ENCODE data around the gene CCDC102A.

Gene CCDC102A

GRCh38 chr16:57564571-57565270, 28.4 kb upstream of the CCDC102A start:
- Histone ChIP-seq H3K9ac (ENCODE audit: low read depth in 1 of 2, low read length in 2 of 2) (no peak overlapping the region), H3K27me3 (ENCODE audit: control insufficient read depth in 2 of 2, insufficient read depth in 2 of 2, low read length in 2 of 2) (no peaks in the 10 kb centered on the region)

GRCh38 chr16:57563761-57564160, 27.4 kb upstream of the CCDC102A start:
- H3K36me3 ChIP-seq (ENCODE audit: control insufficient read depth in 2 of 2, insufficient read depth in 2 of 2, low read length in 2 of 2) = peaks cover 0 to 10% of the 10 kb centered on the region in 2 donors
- no peak overlapping the region for H3K4me3 ChIP-seq (ENCODE audit: low read length in 2 of 2)
- H3K4me1 ChIP-seq (ENCODE audit: control insufficient read depth in 2 of 2, insufficient read depth in 2 of 2, low read length in 2 of 2) = no peaks in the 10 kb centered on the region
- no peaks in the 10 kb centered on the region for H3K9me3 ChIP-seq (ENCODE audit: control insufficient read depth in 2 of 2, low read length in 2 of 2)
- peaks cover 0 to 3% of the 10 kb centered on the region in 2 donors for H3K27me3 ChIP-seq (ENCODE audit: control insufficient read depth in 2 of 2, insufficient read depth in 2 of 2, low read length in 2 of 2)
- no peak overlapping the region for H3K27ac ChIP-seq (ENCODE audit: low read depth in 2 of 2, low read length in 2 of 2)
- H3K9ac ChIP-seq (ENCODE audit: low read depth in 1 of 2, low read length in 2 of 2) = no peak overlapping the region

More at GRCh38 chr16:57564571-57565270, 28.4 kb upstream of the CCDC102A start:
- Histone ChIP-seq H3K36me3 (ENCODE audit: control insufficient read depth in 2 of 2, insufficient read depth in 2 of 2, low read length in 2 of 2) (peaks cover 0 to 16% of the 10 kb centered on the region in 2 donors), H3K27ac (ENCODE audit: low read depth in 2 of 2, low read length in 2 of 2) (no peak overlapping the region), H3K4me3 (ENCODE audit: low read length in 2 of 2) (no peak overlapping the region), H3K9me3 (ENCODE audit: control insufficient read depth in 2 of 2, low read length in 2 of 2) (no peaks in the 10 kb centered on the region), H3K4me1 (ENCODE audit: control insufficient read depth in 2 of 2, insufficient read depth in 2 of 2, low read length in 2 of 2) (no peaks in the 10 kb centered on the region)

GRCh38 chr16:57563487-57563750, 27.0 kb upstream of the CCDC102A start:
- H3K36me3 ChIP-seq (ENCODE audit: control insufficient read depth in 2 of 2, insufficient read depth in 2 of 2, low read length in 2 of 2) = peaks cover 0 to 7% of the 10 kb centered on the region in 2 donors
- H3K9me3 ChIP-seq (ENCODE audit: control insufficient read depth in 2 of 2, low read length in 2 of 2) = no peaks in the 10 kb centered on the region
- H3K4me1 ChIP-seq (ENCODE audit: control insufficient read depth in 2 of 2, insufficient read depth in 2 of 2, low read length in 2 of 2) = no peaks in the 10 kb centered on the region
- no peak overlapping the region for H3K4me3 ChIP-seq (ENCODE audit: low read length in 2 of 2)
- peaks cover 0 to 3% of the 10 kb centered on the region in 2 donors for H3K27me3 ChIP-seq (ENCODE audit: control insufficient read depth in 2 of 2, insufficient read depth in 2 of 2, low read length in 2 of 2)
- no peak overlapping the region for H3K27ac ChIP-seq (ENCODE audit: low read depth in 2 of 2, low read length in 2 of 2)
- H3K9ac ChIP-seq (ENCODE audit: low read depth in 1 of 2, low read length in 2 of 2) = no peak overlapping the region

GRCh38 chr16:57562669-57563486, 26.5 kb upstream of the CCDC102A start:
- Histone ChIP-seq H3K4me1 (ENCODE audit: control insufficient read depth in 2 of 2, insufficient read depth in 2 of 2, low read length in 2 of 2) (no peaks in the 10 kb centered on the region), H3K4me3 (ENCODE audit: low read length in 2 of 2) (no peak overlapping the region), H3K27ac (ENCODE audit: low read depth in 2 of 2, low read length in 2 of 2) (no peak overlapping the region), H3K27me3 (ENCODE audit: control insufficient read depth in 2 of 2, insufficient read depth in 2 of 2, low read length in 2 of 2) (peaks cover 0 to 3% of the 10 kb centered on the region in 2 donors), H3K9ac (ENCODE audit: low read depth in 1 of 2, low read length in 2 of 2) (no peak overlapping the region), H3K9me3 (ENCODE audit: control insufficient read depth in 2 of 2, low read length in 2 of 2) (no peaks in the 10 kb centered on the region), H3K36me3 (ENCODE audit: control insufficient read depth in 2 of 2, insufficient read depth in 2 of 2, low read length in 2 of 2) (peaks cover 0 to 6% of the 10 kb centered on the region in 2 donors)

GRCh38 chr16:57562066-57562465, 25.7 kb upstream of the CCDC102A start:
- Histone ChIP-seq H3K27me3 (ENCODE audit: control insufficient read depth in 2 of 2, insufficient read depth in 2 of 2, low read length in 2 of 2) (peaks cover 0 to 3% of the 10 kb centered on the region in 2 donors), H3K4me3 (ENCODE audit: low read length in 2 of 2) (no peak overlapping the region), H3K27ac (ENCODE audit: low read depth in 2 of 2, low read length in 2 of 2) (no peak overlapping the region), H3K9ac (ENCODE audit: low read depth in 1 of 2, low read length in 2 of 2) (no peak overlapping the region), H3K4me1 (ENCODE audit: control insufficient read depth in 2 of 2, insufficient read depth in 2 of 2, low read length in 2 of 2) (no peaks in the 10 kb centered on the region), H3K36me3 (ENCODE audit: control insufficient read depth in 2 of 2, insufficient read depth in 2 of 2, low read length in 2 of 2) (peaks cover 0 to 6% of the 10 kb centered on the region in 2 donors), H3K9me3 (ENCODE audit: control insufficient read depth in 2 of 2, low read length in 2 of 2) (no peaks in the 10 kb centered on the region)

GRCh38 chr16:57559072-57559790, 22.9 kb upstream of the CCDC102A start:
- no peak overlapping the region for H3K27ac ChIP-seq (ENCODE audit: low read depth in 2 of 2, low read length in 2 of 2)
- no peak overlapping the region for H3K4me3 ChIP-seq (ENCODE audit: low read length in 2 of 2)
- H3K27me3 ChIP-seq (ENCODE audit: control insufficient read depth in 2 of 2, insufficient read depth in 2 of 2, low read length in 2 of 2) = peaks cover 0 to 3% of the 10 kb centered on the region in 2 donors
- H3K9me3 ChIP-seq (ENCODE audit: control insufficient read depth in 2 of 2, low read length in 2 of 2) = no peaks in the 10 kb centered on the region
- peaks cover 0 to 3% of the 10 kb centered on the region in 2 donors for H3K36me3 ChIP-seq (ENCODE audit: control insufficient read depth in 2 of 2, insufficient read depth in 2 of 2, low read length in 2 of 2)
- no peak overlapping the region for H3K9ac ChIP-seq (ENCODE audit: low read depth in 1 of 2, low read length in 2 of 2)
- no peaks in the 10 kb centered on the region for H3K4me1 ChIP-seq (ENCODE audit: control insufficient read depth in 2 of 2, insufficient read depth in 2 of 2, low read length in 2 of 2)

- H3K4me1 ChIP-seq (ENCODE audit: control insufficient read depth in 2 of 2, insufficient read depth in 2 of 2, low read length in 2 of 2) = no peaks in the 10 kb centered on the region
- H3K27ac ChIP-seq (ENCODE audit: low read depth in 2 of 2, low read length in 2 of 2) = no peak overlapping the region
- H3K27me3 ChIP-seq (ENCODE audit: control insufficient read depth in 2 of 2, insufficient read depth in 2 of 2, low read length in 2 of 2) = peaks cover 0 to 3% of the 10 kb centered on the region in 2 donors
- H3K9me3 ChIP-seq (ENCODE audit: control insufficient read depth in 2 of 2, low read length in 2 of 2) = no peaks in the 10 kb centered on the region
- no peaks in the 10 kb centered on the region for H3K36me3 ChIP-seq (ENCODE audit: control insufficient read depth in 2 of 2, insufficient read depth in 2 of 2, low read length in 2 of 2)
- no peak overlapping the region for H3K4me3 ChIP-seq (ENCODE audit: low read length in 2 of 2)
- no peak overlapping the region for H3K9ac ChIP-seq (ENCODE audit: low read depth in 1 of 2, low read length in 2 of 2)
These were observed 20.7 kb upstream of the CCDC102A start for GRCh38 chr16:57556941-57557541.

GRCh38 chr16:57555831-57556230, 19.5 kb upstream of the CCDC102A start:
- Histone ChIP-seq H3K27ac (ENCODE audit: low read depth in 2 of 2, low read length in 2 of 2) (no peak overlapping the region), H3K36me3 (ENCODE audit: control insufficient read depth in 2 of 2, insufficient read depth in 2 of 2, low read length in 2 of 2) (no peaks in the 10 kb centered on the region)

GRCh38 chr16:57551057-57551456, 14.7 kb upstream of the CCDC102A start:
- Histone ChIP-seq H3K4me3 (ENCODE audit: low read length in 2 of 2) (no peak overlapping the region), H3K9ac (ENCODE audit: low read depth in 1 of 2, low read length in 2 of 2) (no peak overlapping the region), H3K27me3 (ENCODE audit: control insufficient read depth in 2 of 2, insufficient read depth in 2 of 2, low read length in 2 of 2) (no peaks in the 10 kb centered on the region), H3K27ac (ENCODE audit: low read depth in 2 of 2, low read length in 2 of 2) (no peak overlapping the region), H3K4me1 (ENCODE audit: control insufficient read depth in 2 of 2, insufficient read depth in 2 of 2, low read length in 2 of 2) (no peaks in the 10 kb centered on the region), H3K9me3 (ENCODE audit: control insufficient read depth in 2 of 2, low read length in 2 of 2) (no peaks in the 10 kb centered on the region), H3K36me3 (ENCODE audit: control insufficient read depth in 2 of 2, insufficient read depth in 2 of 2, low read length in 2 of 2) (no peaks in the 10 kb centered on the region)

More at GRCh38 chr16:57555831-57556230, 19.5 kb upstream of the CCDC102A start:
- Histone ChIP-seq H3K9me3 (ENCODE audit: control insufficient read depth in 2 of 2, low read length in 2 of 2) (no peaks in the 10 kb centered on the region), H3K4me3 (ENCODE audit: low read length in 2 of 2) (no peak overlapping the region), H3K27me3 (ENCODE audit: control insufficient read depth in 2 of 2, insufficient read depth in 2 of 2, low read length in 2 of 2) (peaks cover 0 to 3% of the 10 kb centered on the region in 2 donors), H3K4me1 (ENCODE audit: control insufficient read depth in 2 of 2, insufficient read depth in 2 of 2, low read length in 2 of 2) (no peaks in the 10 kb centered on the region), H3K9ac (ENCODE audit: low read depth in 1 of 2, low read length in 2 of 2) (no peak overlapping the region)
